Colonic mucosa (tissue), 4 donors: ENCODE data around the gene EPHB2. TPM values are rescaled to one million over a fixed set of nuclear protein-coding genes. Genes with fewer than 3 reads are reported as not detected.

Source experiments
- DNase-seq: peaks from one replicate; pipeline ENCODE4 v3.0.0-alpha.2; 2020
- H3K27ac ChIP-seq: fragments of 200-600 bp; one replicate; pipeline ENCODE4 v1.8.0; 2021
- H3K27me3 ChIP-seq: fragments of 200-600 bp; one replicate; pipeline ENCODE4 v1.8.0; 2021
- H3K36me3 ChIP-seq: fragments of 200-600 bp; one replicate; pipeline ENCODE4 v1.8.0; 2021
- H3K4me1 ChIP-seq: fragments of 200-600 bp; one replicate; pipeline ENCODE4 v1.8.0; 2021; ENCODE audit warnings: mild to moderate bottlenecking
- H3K4me3 ChIP-seq: fragments of 200-600 bp; one replicate; pipeline ENCODE4 v1.8.0; 2021
- H3K9ac ChIP-seq, 2 donors: one replicate each; pipeline ENCODE4 v1.7.0; 2013; ENCODE audit warnings: control low read depth in 2 of 2, low read depth in 2 of 2, low read length in 2 of 2
- H3K9me3 ChIP-seq: fragments of 200-600 bp; one replicate; pipeline ENCODE4 v1.8.0; 2021
- intact Hi-C: fragments of 100-400 bp; cut with DNase I; formaldehyde crosslinking; loops from one replicate; pipeline ENCODE4 v1.14.1; 2022
- total RNA-seq, 2 donors: library from RNA; stranded (reverse); fragmentation: NEBNext Ultra II Directional in 1 of 2; extraction: Animal tissue kit (Norgen Biotek cat#: 25700) in 1 of 2; gene quantifications; one replicate each; pipeline ENCODE4 v1.2.1, GENCODE V29; 2021
- TF ChIP-seq, protein P1 (sequence below): fragments of 200-600 bp; IDR thresholded peaks from one replicate; pipeline ENCODE4 v1.8.0; 2022; ENCODE audit warnings: antibody characterized with exemption, mild to moderate bottlenecking
- donor health status: healthy.
- donor health status: DM: no; HTN: no; CAD: no.
- donor health status: DM: no; HTN: no; CAD: no.

The EPHB2 gene
- total RNA-seq, 2 donors from 2014 or later: 71.9 to 150 TPM

DNA sequence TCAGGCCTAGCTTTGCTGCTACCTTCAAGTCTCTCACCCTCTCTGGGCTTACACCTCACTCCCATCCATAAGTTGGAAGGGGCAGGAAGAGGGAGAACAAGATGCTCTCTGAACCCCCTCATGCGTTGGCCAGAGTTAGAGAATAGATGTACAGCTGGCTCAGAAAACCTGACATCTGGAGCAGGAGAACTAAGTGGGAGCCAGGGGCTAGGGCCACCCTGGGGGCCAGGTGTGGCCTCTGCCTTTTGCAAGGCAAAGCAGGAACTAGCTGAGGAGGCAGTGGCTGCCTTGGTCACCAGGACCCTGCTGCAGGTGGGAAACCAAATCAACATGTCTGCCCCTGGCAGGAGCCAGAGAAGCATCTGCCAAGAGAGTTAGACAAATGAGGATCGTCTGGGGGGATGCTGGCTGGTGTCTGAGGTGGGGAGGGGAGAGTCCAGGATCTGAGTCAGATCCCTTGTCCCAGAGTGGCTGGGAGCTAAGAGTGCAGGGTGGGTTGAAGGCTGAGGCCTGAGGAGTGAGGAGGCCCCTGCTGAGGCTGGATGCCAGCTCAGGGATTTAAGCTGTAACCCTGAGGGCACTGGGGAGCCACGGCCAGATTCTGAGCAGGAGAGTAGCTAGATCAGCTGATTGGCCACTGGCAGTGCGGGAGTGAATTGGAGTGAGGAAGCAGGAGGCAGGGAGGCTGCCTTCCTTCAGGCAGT is 115.0 kb downstream of the EPHB2 start:
- intact Hi-C loops: no loop called here
- Histone ChIP-seq H3K9ac (no peak overlapping the region), H3K4me1 (no peaks in the 10 kb centered on the region), H3K36me3 (no peaks in the 10 kb centered on the region), H3K4me3 (no peak overlapping the region), H3K9me3 (no peaks in the 10 kb centered on the region), H3K27ac (no peak overlapping the region), H3K27me3 (no peaks in the 10 kb centered on the region)
- no peak for DNase-seq
- TF ChIP-seq, protein P1, sequence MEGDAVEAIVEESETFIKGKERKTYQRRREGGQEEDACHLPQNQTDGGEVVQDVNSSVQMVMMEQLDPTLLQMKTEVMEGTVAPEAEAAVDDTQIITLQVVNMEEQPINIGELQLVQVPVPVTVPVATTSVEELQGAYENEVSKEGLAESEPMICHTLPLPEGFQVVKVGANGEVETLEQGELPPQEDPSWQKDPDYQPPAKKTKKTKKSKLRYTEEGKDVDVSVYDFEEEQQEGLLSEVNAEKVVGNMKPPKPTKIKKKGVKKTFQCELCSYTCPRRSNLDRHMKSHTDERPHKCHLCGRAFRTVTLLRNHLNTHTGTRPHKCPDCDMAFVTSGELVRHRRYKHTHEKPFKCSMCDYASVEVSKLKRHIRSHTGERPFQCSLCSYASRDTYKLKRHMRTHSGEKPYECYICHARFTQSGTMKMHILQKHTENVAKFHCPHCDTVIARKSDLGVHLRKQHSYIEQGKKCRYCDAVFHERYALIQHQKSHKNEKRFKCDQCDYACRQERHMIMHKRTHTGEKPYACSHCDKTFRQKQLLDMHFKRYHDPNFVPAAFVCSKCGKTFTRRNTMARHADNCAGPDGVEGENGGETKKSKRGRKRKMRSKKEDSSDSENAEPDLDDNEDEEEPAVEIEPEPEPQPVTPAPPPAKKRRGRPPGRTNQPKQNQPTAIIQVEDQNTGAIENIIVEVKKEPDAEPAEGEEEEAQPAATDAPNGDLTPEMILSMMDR: no peak

- Histone ChIP-seq H3K4me3 (no peak overlapping the region), H3K9ac (no peak overlapping the region), H3K27ac (no peak overlapping the region), H3K4me1 (no peaks in the 10 kb centered on the region), H3K9me3 (no peaks in the 10 kb centered on the region), H3K27me3 (no peaks in the 10 kb centered on the region), H3K36me3 (no peaks in the 10 kb centered on the region)
- DNase-seq: no peak
- TF ChIP-seq, protein P1: no peak
- intact Hi-C loops: no loop called here
Measured at GRCh38 chr1:22826604-22827580, 116.3 kb downstream of the EPHB2 start.

DNA sequence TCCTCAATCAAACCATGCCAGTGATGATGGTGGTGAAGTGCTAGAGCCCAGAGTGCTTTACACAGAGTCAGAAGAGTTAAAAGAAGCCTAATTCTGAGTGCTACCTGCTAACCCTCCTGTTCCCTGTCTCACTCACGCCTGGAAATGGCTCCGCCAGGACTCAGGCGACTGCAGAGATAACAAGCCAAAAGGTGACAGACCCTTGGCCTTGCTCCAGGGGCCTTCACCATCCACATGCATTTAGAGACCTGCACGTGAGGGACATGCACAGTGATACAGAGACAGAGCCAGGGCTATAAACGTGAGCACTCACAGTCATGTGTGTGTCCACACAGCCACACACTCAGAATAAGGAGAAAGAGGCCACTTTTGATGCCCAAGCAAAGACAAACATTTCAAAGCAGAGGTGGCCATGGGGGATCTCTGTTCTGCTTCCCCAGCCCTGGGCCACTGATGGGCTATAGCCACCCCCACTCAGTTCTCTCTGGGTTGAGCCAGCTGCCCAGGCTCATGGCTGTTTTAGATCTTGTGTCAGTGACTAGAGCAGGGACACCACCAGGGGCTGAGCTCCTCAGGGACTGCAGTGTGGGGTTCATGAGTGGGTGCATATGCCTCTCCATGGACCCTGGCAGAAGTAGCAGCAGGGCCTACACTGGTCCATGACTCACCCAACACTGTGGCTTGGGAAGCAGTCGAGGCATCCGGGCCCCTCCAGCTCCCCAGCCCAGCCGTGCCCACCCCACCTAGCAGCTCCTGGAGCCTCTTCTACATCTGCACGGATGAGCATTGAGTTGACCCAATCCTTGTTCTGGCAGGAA is 117.2 kb downstream of the EPHB2 start:
- no peak for DNase-seq
- H3K27me3 ChIP-seq: no peaks in the 10 kb centered on the region
- no peaks in the 10 kb centered on the region for H3K9me3 ChIP-seq
- H3K36me3 ChIP-seq: no peaks in the 10 kb centered on the region
- no peak overlapping the region for H3K9ac ChIP-seq
- no peak overlapping the region for H3K27ac ChIP-seq
- intact Hi-C loops: no loop called here
- no peaks in the 10 kb centered on the region for H3K4me1 ChIP-seq
- H3K4me3 ChIP-seq: no peak overlapping the region
- TF ChIP-seq, protein P1: no peak

DNA sequence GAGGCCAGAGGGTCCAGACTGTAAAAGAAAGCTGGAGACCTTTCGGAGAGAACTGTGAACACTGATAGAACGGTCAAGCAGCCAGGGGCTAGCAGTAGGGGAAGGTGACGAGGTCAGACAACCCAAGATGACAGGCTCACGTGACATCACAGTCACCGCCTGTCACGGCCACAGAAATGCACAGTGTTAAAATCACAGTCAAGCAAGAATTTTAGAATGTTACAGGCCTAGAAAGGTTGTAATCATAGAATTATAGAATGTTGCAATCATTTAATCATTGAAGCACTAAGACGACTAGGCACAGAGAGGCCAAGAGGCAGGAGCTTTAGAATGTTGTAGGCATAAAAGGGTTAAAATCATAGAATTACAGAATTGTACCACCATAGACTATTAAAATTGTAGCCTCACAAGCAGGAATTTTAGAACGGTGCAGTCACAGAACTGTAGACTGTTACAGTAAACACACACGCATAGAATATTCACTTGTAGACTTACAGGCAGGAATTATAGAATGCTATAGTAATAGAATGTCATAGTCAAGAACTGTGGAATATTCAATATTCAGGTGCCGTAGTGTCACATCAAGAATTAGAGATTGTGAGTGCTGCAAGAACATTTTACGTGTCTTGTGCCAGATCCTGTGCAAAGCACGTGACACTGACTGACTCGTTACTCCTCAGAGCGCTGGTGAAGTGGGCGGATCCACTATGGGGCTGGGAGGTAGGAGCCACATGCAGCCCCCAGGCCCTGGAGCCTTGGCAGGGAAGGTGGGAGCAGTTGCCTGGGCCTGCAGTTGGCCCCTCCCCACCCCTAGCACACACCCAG is 118.1 kb downstream of the EPHB2 start:
- Histone ChIP-seq H3K36me3 (no peaks in the 10 kb centered on the region), H3K27me3 (no peaks in the 10 kb centered on the region), H3K9ac (no peak overlapping the region), H3K4me3 (no peak overlapping the region), H3K27ac (no peak overlapping the region), H3K9me3 (no peaks in the 10 kb centered on the region), H3K4me1 (no peaks in the 10 kb centered on the region)
- DNase-seq: no peak
- intact Hi-C loops: no loop called here
- TF ChIP-seq, protein P1: no peak
